GM21529 (cell line): Measurements from ENCODE around the gene CCKAR.

Experiments used
- ATAC-seq: cut with Tn5 transposase; IDR thresholded peaks from one replicate; pipeline ENCODE4 v1.9.1; 2021; ENCODE audit not compliant: unreplicated experiment

Gene CCKAR

GRCh38 chr4:26459756-26460530, 30.3 kb downstream of the CCKAR start:
- ATAC-seq = no peak

- no peak for ATAC-seq
These were observed 31.1 kb downstream of the CCKAR start for GRCh38 chr4:26459054-26459755.

GRCh38 chr4:26458157-26458561, 32.1 kb downstream of the CCKAR start:
- no peak for ATAC-seq

- no peak for ATAC-seq
These were observed 32.9 kb downstream of the CCKAR start for GRCh38 chr4:26457412-26457811.

GRCh38 chr4:26455571-26455970, 34.7 kb downstream of the CCKAR start:
- no peak for ATAC-seq

GRCh38 chr4:26454961-26455360, 35.3 kb downstream of the CCKAR start:
- no peak for ATAC-seq

- ATAC-seq = no peak
These were observed 37.4 kb downstream of the CCKAR start for GRCh38 chr4:26452565-26453531.

GRCh38 chr4:26451597-26451996, 38.7 kb downstream of the CCKAR start:
- no peak for ATAC-seq

GRCh38 chr4:26450418-26450817, 39.9 kb downstream of the CCKAR start:
- ATAC-seq = no peak

- ATAC-seq = no peak
These were observed 42.9 kb downstream of the CCKAR start for GRCh38 chr4:26447378-26447777.

- no peak for ATAC-seq
These were observed 48.5 kb downstream of the CCKAR start for GRCh38 chr4:26441771-26442170.

GRCh38 chr4:26441102-26441501, 49.2 kb downstream of the CCKAR start:
- ATAC-seq = no peak

- no peak for ATAC-seq
These were observed 56.1 kb downstream of the CCKAR start for GRCh38 chr4:26434030-26434639.

- no peak for ATAC-seq
These were observed 56.7 kb downstream of the CCKAR start for GRCh38 chr4:26433556-26433955.

GRCh38 chr4:26432419-26432818, 57.9 kb downstream of the CCKAR start:
- ATAC-seq = no peak

GRCh38 chr4:26431461-26432180, 58.7 kb downstream of the CCKAR start:
- no peak for ATAC-seq
